HL-60 (cell line): Measurements from ENCODE around the gene TRAM2.

Source experiments
- DNase-seq, 2 experiments: peaks; one replicate each; pipeline ENCODE4 v3.0.0-alpha.2; 2010 to 2020; ENCODE audit warnings: low read depth in 1 of 2, low spot score in 1 of 2
- H3K27ac ChIP-seq: fragments of 250-450 bp; sonication (Bioruptor Pico); replicated peaks from 2 replicates; pipeline ENCODE4 v1.5.1; 2020; ENCODE audit warnings: mild to moderate bottlenecking, moderate library complexity
- H3K27me3 ChIP-seq: fragments of 250-450 bp; sonication (Bioruptor Pico); 2 replicates; pipeline ENCODE4 v1.5.1; 2021; ENCODE audit warnings: mild to moderate bottlenecking, moderate library complexity; ENCODE audit not compliant: insufficient read depth, poor library complexity, severe bottlenecking
- H3K4me3 ChIP-seq: replicated peaks from 2 replicates; pipeline ENCODE4 v1.5.1; 2011; ENCODE audit warnings: mild to moderate bottlenecking, control low read depth, low read length; ENCODE audit not compliant: insufficient read depth
- GABPA ChIP-seq: IDR thresholded peaks from 2 replicates; pipeline ENCODE4 v1.6.1; 2012; ENCODE audit warnings: low read depth
- POLR2AphosphoS5 ChIP-seq: IDR thresholded peaks from 2 replicates; pipeline ENCODE4 v1.6.1; 2012; ENCODE audit warnings: low read depth
- REST ChIP-seq: IDR thresholded peaks from 2 replicates; pipeline ENCODE4 v1.6.1; 2012; ENCODE audit warnings: low read depth; ENCODE audit not compliant: insufficient replicate concordance
- SPI1 ChIP-seq: IDR thresholded peaks from 2 replicates; pipeline ENCODE4 v1.6.1; 2012; ENCODE audit warnings: low read depth, mild to moderate bottlenecking, borderline replicate concordance
- TF ChIP-seq, protein P1 (sequence below): IDR thresholded peaks from one replicate; pipeline ENCODE4 v1.5.1; 2011; ENCODE audit warnings: low read length, control low read depth, inconsistent platforms; ENCODE audit not compliant: insufficient read depth

TRAM2 gene

GRCh38 chr6:52598123-52598823, 21.4 kb upstream of the TRAM2 start:
- Histone ChIP-seq H3K27me3 (no peaks in the 10 kb centered on the region), H3K4me3 (no peak overlapping the region), H3K27ac (no peak overlapping the region)
- TF ChIP-seq SPI1 = no peak
- TF ChIP-seq, protein P1, sequence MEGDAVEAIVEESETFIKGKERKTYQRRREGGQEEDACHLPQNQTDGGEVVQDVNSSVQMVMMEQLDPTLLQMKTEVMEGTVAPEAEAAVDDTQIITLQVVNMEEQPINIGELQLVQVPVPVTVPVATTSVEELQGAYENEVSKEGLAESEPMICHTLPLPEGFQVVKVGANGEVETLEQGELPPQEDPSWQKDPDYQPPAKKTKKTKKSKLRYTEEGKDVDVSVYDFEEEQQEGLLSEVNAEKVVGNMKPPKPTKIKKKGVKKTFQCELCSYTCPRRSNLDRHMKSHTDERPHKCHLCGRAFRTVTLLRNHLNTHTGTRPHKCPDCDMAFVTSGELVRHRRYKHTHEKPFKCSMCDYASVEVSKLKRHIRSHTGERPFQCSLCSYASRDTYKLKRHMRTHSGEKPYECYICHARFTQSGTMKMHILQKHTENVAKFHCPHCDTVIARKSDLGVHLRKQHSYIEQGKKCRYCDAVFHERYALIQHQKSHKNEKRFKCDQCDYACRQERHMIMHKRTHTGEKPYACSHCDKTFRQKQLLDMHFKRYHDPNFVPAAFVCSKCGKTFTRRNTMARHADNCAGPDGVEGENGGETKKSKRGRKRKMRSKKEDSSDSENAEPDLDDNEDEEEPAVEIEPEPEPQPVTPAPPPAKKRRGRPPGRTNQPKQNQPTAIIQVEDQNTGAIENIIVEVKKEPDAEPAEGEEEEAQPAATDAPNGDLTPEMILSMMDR = peak; percentile 6
- DNase-seq = peak; percentile 28

DNA sequence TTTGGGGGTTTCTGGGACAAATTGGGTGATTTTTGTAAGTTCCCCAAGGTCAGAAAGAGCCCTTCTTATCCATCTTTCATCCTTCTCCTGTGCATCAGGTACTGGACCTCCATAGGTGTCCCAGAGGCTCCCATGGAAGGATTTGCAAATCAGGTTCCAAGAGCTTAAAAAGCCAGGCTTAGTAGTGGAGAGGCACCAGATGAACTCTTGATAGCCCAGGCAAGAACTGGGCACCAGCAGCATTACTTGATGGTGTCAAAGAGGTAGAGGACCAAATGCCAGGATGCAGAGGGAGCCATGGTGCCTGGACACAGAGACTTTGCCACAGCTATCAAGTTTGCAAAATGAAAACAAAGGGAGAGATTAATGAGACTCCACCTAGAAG, 20.9 kb upstream of the TRAM2 start:
- Histone ChIP-seq H3K4me3 (no peak overlapping the region), H3K27me3 (no peaks in the 10 kb centered on the region), H3K27ac (no peak overlapping the region)
- DNase-seq = no peak
- TF ChIP-seq REST (no peak), GABPA (no peak), SPI1 (no peak), POLR2AphosphoS5 (no peak)
- TF ChIP-seq, protein P1 = no peak

DNA sequence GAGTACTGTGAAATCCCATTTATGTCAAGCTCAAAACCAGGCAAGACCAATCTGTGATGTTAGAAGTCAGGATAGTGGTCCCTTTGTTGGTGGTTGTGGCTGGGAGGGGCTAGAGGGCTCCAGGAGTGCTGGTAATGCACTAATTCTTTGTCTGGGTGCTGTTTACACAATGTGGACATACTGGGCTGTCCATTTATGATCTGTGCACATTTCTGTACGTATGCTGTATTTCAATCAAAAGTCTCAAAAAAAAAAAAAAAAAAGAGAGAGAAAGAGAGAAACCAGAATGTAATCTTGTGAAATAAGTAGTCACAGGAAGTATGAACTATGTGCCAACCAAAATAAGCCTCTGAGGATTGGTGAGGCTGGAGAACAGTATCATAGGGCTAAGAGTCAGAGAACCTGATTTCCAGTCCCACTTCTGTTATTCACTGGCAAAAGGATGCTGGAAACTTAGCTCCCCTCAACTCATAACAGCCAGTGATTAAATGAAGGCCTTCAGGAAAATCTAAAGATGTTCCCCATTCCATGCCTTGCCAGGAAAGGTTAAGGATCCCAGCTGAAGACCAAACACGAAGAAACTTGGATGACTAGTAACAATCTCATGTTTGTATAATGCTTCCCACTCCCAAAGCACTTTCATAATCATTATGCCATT, 19.6 kb upstream of the TRAM2 start:
- no peak for DNase-seq

More for the DNA sequence above, 19.6 kb upstream of the TRAM2 start:
- H3K27ac ChIP-seq = no peak overlapping the region
- no peak overlapping the region for H3K4me3 ChIP-seq
- no peaks in the 10 kb centered on the region for H3K27me3 ChIP-seq
- TF ChIP-seq POLR2AphosphoS5 = no peak
- TF ChIP-seq REST = no peak
- TF ChIP-seq, protein P1 = no peak
- TF ChIP-seq SPI1 = no peak
- TF ChIP-seq GABPA = no peak
